ENCODE results near the gene MCOLN3.

DNA sequence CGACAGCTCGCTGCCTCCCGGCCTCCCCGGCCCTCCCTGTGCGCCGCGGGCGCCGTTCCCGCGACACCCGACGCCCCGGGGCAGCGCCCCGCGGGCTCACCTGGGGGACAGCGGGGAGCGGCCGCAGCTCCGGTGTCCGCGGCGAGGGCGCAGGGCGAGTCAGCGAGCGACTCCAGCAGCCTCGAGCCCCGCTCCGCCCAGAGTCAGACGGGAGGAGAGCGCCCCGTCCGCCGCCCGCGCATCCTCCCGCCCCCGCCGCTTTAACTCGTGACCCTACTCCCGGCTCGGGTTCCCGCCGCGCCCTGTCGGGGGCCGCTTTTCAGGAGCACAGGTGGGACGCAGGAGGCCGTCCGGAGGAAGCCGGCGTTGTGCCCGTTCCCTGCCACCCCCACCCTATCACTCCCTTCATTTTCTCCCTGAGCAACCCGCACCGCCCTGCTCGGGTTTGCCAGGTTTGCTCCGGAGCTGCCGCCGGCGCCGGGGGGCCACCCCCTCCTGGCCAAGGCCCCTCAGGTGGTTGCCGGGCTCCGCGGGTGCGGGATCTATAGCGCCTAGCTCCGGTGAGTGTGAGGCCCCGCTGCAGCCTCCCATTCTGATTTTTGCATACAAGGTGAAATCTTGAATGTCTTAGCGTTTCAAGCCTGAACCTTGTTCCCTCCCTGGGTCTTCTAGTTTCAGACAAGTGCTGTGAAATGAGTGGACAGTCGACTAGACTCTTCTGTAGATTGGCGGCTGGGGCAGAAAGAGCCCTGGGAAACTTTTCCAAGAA, at the start of gene MCOLN3:
- TF ChIP-seq, protein P1, sequence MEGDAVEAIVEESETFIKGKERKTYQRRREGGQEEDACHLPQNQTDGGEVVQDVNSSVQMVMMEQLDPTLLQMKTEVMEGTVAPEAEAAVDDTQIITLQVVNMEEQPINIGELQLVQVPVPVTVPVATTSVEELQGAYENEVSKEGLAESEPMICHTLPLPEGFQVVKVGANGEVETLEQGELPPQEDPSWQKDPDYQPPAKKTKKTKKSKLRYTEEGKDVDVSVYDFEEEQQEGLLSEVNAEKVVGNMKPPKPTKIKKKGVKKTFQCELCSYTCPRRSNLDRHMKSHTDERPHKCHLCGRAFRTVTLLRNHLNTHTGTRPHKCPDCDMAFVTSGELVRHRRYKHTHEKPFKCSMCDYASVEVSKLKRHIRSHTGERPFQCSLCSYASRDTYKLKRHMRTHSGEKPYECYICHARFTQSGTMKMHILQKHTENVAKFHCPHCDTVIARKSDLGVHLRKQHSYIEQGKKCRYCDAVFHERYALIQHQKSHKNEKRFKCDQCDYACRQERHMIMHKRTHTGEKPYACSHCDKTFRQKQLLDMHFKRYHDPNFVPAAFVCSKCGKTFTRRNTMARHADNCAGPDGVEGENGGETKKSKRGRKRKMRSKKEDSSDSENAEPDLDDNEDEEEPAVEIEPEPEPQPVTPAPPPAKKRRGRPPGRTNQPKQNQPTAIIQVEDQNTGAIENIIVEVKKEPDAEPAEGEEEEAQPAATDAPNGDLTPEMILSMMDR (IDR thresholded peaks at IDR 0.05), result no peak
- no peak for TF ChIP-seq POLR2A (IDR thresholded peaks at IDR 0.05)
